HS-5 (cell line): ENCODE data around the gene PRDM15.

Experiments used
- DNase-seq: peaks from one replicate; pipeline ENCODE4 v3.0.0-alpha.2; 2012; ENCODE audit warnings: low read depth

The PRDM15 gene

GRCh38 chr21:41823166-41823565, 56.0 kb downstream of the PRDM15 start:
- DNase-seq: no peak

GRCh38 chr21:41821756-41822431, 57.2 kb downstream of the PRDM15 start:
- no peak for DNase-seq

GRCh38 chr21:41821081-41821755, 57.9 kb downstream of the PRDM15 start:
- no peak for DNase-seq

- no peak for DNase-seq
Observed at GRCh38 chr21:41820384-41821080, 58.6 kb downstream of the PRDM15 start.

- no peak for DNase-seq
Observed at GRCh38 chr21:41819856-41820281, 59.3 kb downstream of the PRDM15 start.

GRCh38 chr21:41819236-41819855, 59.8 kb downstream of the PRDM15 start:
- DNase-seq: no peak

- DNase-seq: no peak
Observed at GRCh38 chr21:41817877-41818855, 61.0 kb downstream of the PRDM15 start.

GRCh38 chr21:41817228-41817627, 61.9 kb downstream of the PRDM15 start:
- DNase-seq: peak; percentile 10

- DNase-seq: no peak
Observed at GRCh38 chr21:41816583-41817165, 62.5 kb downstream of the PRDM15 start.

- no peak for DNase-seq
Observed at GRCh38 chr21:41815652-41816582, 63.2 kb downstream of the PRDM15 start.

GRCh38 chr21:41813226-41813625, 65.9 kb downstream of the PRDM15 start:
- no peak for DNase-seq

- no peak for DNase-seq
Observed at GRCh38 chr21:41812679-41813078, 66.5 kb downstream of the PRDM15 start.

- no peak for DNase-seq
Observed at GRCh38 chr21:41810597-41810932, 68.6 kb downstream of the PRDM15 start.

GRCh38 chr21:41809891-41810596, 69.1 kb downstream of the PRDM15 start:
- DNase-seq: no peak

GRCh38 chr21:41808846-41809245, 70.3 kb downstream of the PRDM15 start:
- no peak for DNase-seq

- DNase-seq: no peak
Observed at GRCh38 chr21:41808094-41808493, 71.0 kb downstream of the PRDM15 start.

- DNase-seq: no peak
Observed at GRCh38 chr21:41806773-41807172, 72.4 kb downstream of the PRDM15 start.

GRCh38 chr21:41805643-41806042, 73.5 kb downstream of the PRDM15 start:
- no peak for DNase-seq

GRCh38 chr21:41805038-41805437, 74.1 kb downstream of the PRDM15 start:
- no peak for DNase-seq
